ENCODE measurements around the gene DDI2.

DDI2 gene

GRCh38 chr1:15605398-15606383 lies 11.6 kb upstream of the DDI2 start:
- DNase-seq: no peak

- DNase-seq: no peak
These were observed 7.6 kb upstream of the DDI2 start for GRCh38 chr1:15609631-15610030.

- DNase-seq: no peak
These were observed 7.1 kb upstream of the DDI2 start for GRCh38 chr1:15610167-15610566.

- DNase-seq: no peak
These were observed 685 bp upstream of the DDI2 start for GRCh38 chr1:15616373-15617172.

GRCh38 chr1:15618077-15618654 lies 908 bp downstream of the DDI2 start:
- DNase-seq: no peak

- DNase-seq: no peak
These were observed 1.6 kb downstream of the DDI2 start for GRCh38 chr1:15618655-15619525.

- no peak for DNase-seq
These were observed 2.9 kb downstream of the DDI2 start for GRCh38 chr1:15620155-15620545.

- no peak for DNase-seq
These were observed 3.8 kb downstream of the DDI2 start for GRCh38 chr1:15620902-15621682.

GRCh38 chr1:15621975-15622374 lies 4.7 kb downstream of the DDI2 start:
- DNase-seq: no peak

- no peak for DNase-seq
These were observed 5.6 kb downstream of the DDI2 start for GRCh38 chr1:15622712-15623373.

- no peak for DNase-seq
These were observed 6.2 kb downstream of the DDI2 start for GRCh38 chr1:15623435-15623834.

- no peak for DNase-seq
These were observed 7.0 kb downstream of the DDI2 start for GRCh38 chr1:15624133-15624714.

GRCh38 chr1:15625056-15625917 lies 8.0 kb downstream of the DDI2 start:
- DNase-seq: no peak

GRCh38 chr1:15626269-15626950 lies 9.2 kb downstream of the DDI2 start:
- no peak for DNase-seq

GRCh38 chr1:15627343-15627988 lies 10.2 kb downstream of the DDI2 start:
- DNase-seq: no peak

GRCh38 chr1:15628003-15628402 lies 10.7 kb downstream of the DDI2 start:
- DNase-seq: no peak

GRCh38 chr1:15633756-15634420 lies 16.6 kb downstream of the DDI2 start:
- no peak for DNase-seq

GRCh38 chr1:15636436-15636835 lies 19.2 kb downstream of the DDI2 start:
- DNase-seq: no peak
